ENCODE results near the gene DNAAF1.
"Not testable (repeated sequence)": the region's sequence is repeated elsewhere in the genome, so short reads cannot be mapped to it uniquely, and the experiment has no call there.

DNA sequence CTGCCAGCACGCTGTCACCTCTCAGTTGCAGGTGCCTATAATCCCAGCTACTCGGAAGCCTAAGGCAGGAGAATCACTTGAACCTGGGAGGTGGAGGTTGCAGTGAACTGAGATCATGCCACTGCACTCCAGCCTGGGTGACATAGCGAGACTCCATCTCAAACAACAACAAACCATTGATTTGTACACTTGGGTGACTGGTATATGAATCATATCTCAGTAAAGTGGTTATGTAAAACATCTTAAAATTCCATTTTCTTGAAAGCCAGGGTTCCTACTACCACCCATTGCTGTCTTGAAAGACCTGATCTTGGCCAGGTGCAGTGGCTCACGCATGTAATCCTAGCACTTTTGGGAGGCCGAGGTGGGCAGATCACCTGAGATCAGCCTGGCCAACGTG, 60.0 kb downstream of the DNAAF1 start:
- not testable (repeated sequence) for TF ChIP-seq POLR2A, CTCF (IDR thresholded peaks at IDR 0.05)

Measured in heart left ventricle (tissue), 13 donors.